SU-DHL-6 (cell line): ENCODE measurements around the gene PLRG1.

Source experiments
- EZH2phosphoT487 ChIP-seq: fragments of 200-600 bp; sonication (generic), shearing (Covaris generic); conservative IDR thresholded peaks from 2 replicates; pipeline ENCODE4 v1.6.1; 2018; ENCODE audit warnings: mild to moderate bottlenecking, antibody characterized with exemption, low read length, moderate library complexity, mixed read lengths
- TF ChIP-seq, protein P1 (sequence below): fragments of 200-600 bp; sonication (generic); IDR thresholded peaks from one replicate; pipeline ENCODE4 v1.5.1; 2017; ENCODE audit warnings: antibody characterized with exemption, mild to moderate bottlenecking, low read length, moderate library complexity; ENCODE audit not compliant: insufficient read depth, poor library complexity, severe bottlenecking

DNA sequence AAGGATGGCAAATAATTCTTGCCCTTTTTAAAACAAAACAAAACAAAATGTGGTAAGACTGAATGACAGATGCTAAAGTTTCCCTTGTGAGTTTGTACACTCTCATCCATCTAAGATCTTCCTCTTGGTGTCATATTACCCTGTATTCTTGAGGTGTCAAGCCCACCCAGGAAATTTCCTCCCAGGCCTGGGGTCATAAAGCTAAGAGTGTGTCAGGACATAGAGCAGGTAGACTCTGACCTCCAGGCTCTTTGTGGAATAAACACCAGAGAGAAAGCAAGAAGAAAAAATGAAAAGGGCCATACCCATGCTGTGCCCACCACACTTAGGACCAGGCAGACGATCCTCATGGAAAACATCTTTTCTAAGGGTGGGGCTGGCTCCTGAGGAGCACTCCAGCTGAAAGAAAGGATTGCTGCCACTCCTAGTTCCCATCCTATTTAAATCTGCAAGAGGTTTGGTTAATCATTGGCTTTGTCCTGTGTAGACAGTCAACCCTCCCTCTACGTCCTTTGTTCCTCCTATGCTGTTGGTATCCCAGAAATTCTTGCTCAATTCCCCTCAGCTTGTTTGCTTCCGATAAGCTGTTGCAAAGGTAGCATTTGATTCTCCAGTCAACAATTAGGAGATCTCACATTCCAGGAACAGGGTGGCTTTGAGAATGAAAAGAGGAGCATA, 40.3 kb upstream of the PLRG1 start, which contains the start of gene FGA:
- TF ChIP-seq, protein P1, sequence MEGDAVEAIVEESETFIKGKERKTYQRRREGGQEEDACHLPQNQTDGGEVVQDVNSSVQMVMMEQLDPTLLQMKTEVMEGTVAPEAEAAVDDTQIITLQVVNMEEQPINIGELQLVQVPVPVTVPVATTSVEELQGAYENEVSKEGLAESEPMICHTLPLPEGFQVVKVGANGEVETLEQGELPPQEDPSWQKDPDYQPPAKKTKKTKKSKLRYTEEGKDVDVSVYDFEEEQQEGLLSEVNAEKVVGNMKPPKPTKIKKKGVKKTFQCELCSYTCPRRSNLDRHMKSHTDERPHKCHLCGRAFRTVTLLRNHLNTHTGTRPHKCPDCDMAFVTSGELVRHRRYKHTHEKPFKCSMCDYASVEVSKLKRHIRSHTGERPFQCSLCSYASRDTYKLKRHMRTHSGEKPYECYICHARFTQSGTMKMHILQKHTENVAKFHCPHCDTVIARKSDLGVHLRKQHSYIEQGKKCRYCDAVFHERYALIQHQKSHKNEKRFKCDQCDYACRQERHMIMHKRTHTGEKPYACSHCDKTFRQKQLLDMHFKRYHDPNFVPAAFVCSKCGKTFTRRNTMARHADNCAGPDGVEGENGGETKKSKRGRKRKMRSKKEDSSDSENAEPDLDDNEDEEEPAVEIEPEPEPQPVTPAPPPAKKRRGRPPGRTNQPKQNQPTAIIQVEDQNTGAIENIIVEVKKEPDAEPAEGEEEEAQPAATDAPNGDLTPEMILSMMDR = no peak
- TF ChIP-seq EZH2phosphoT487 = no peak
